Measurements from ENCODE around the gene LRCH3.
"Not testable (repeated sequence)": the region's sequence is repeated elsewhere in the genome, so short reads cannot be mapped to it uniquely, and the experiment has no call there.

Gene LRCH3

GRCh38 chr3:197921429-197922275 lies 130.6 kb downstream of the LRCH3 start:
- DNase-seq (ENCODE audit: low read depth in 3 of 3, low spot score in 1 of 3): not testable (repeated sequence)

GRCh38 chr3:197926418-197926817 lies 135.4 kb downstream of the LRCH3 start:
- no peak for DNase-seq (ENCODE audit: low read depth in 3 of 3, low spot score in 1 of 3)

GRCh38 chr3:197927578-197927977 lies 136.5 kb downstream of the LRCH3 start:
- DNase-seq (ENCODE audit: low read depth in 3 of 3, low spot score in 1 of 3): not testable (repeated sequence)

- DNase-seq (ENCODE audit: low read depth in 3 of 3, low spot score in 1 of 3): no peak
Measured at GRCh38 chr3:197936819-197937384, 145.8 kb downstream of the LRCH3 start.
